ENCODE results near the gene MGST3. TPM values are rescaled to one million over a fixed set of nuclear protein-coding genes. Genes with fewer than 3 reads are reported as not detected.
"Not testable (repeated sequence)": the region's sequence is repeated elsewhere in the genome, so short reads cannot be mapped to it uniquely, and the experiment has no call there.

Gene MGST3
- total RNA-seq, 1 donor from 2014 or later, result 126 TPM

DNA sequence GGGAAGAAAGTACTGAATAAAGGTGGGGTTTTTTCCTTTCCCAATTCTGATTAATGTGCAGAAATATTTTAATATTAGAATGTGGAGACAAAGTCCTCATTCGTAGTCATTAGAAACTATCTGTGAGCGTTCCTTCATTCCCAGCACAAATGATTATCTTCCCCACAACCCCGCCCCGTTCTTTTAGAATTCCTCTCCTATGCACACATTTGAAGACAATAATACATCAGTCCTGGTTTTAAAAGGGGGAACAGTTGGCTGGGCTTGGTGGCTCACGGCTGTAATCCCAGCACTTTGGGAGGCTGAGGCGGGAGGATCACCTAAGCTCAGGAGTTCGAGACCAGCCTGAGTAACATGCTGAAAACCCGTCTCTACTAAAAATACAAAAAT, 66.5 kb downstream of the MGST3 start:
- peak overlapping the region; percentile 97 for H3K4me3 Mint-ChIP-seq
- peaks cover 10% of the 10 kb centered on the region for H3K27me3 Mint-ChIP-seq (ENCODE audit: low read depth)
- TF ChIP-seq, protein P1, sequence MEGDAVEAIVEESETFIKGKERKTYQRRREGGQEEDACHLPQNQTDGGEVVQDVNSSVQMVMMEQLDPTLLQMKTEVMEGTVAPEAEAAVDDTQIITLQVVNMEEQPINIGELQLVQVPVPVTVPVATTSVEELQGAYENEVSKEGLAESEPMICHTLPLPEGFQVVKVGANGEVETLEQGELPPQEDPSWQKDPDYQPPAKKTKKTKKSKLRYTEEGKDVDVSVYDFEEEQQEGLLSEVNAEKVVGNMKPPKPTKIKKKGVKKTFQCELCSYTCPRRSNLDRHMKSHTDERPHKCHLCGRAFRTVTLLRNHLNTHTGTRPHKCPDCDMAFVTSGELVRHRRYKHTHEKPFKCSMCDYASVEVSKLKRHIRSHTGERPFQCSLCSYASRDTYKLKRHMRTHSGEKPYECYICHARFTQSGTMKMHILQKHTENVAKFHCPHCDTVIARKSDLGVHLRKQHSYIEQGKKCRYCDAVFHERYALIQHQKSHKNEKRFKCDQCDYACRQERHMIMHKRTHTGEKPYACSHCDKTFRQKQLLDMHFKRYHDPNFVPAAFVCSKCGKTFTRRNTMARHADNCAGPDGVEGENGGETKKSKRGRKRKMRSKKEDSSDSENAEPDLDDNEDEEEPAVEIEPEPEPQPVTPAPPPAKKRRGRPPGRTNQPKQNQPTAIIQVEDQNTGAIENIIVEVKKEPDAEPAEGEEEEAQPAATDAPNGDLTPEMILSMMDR (IDR thresholded peaks at IDR 0.05; ENCODE audit: unreplicated experiment), result no peak
- peaks cover 9% of the 10 kb centered on the region for H3K36me3 Mint-ChIP-seq
- H3K27ac Mint-ChIP-seq, result peak overlapping the region; percentile 96
- no peak for DNase-seq (ENCODE audit: low spot score in 2 of 2, unreplicated experiment in 2 of 2)
- H3K4me1 Mint-ChIP-seq, result peaks cover 19% of the 10 kb centered on the region
- H3K9me3 Mint-ChIP-seq, result no peaks in the 10 kb centered on the region

DNA sequence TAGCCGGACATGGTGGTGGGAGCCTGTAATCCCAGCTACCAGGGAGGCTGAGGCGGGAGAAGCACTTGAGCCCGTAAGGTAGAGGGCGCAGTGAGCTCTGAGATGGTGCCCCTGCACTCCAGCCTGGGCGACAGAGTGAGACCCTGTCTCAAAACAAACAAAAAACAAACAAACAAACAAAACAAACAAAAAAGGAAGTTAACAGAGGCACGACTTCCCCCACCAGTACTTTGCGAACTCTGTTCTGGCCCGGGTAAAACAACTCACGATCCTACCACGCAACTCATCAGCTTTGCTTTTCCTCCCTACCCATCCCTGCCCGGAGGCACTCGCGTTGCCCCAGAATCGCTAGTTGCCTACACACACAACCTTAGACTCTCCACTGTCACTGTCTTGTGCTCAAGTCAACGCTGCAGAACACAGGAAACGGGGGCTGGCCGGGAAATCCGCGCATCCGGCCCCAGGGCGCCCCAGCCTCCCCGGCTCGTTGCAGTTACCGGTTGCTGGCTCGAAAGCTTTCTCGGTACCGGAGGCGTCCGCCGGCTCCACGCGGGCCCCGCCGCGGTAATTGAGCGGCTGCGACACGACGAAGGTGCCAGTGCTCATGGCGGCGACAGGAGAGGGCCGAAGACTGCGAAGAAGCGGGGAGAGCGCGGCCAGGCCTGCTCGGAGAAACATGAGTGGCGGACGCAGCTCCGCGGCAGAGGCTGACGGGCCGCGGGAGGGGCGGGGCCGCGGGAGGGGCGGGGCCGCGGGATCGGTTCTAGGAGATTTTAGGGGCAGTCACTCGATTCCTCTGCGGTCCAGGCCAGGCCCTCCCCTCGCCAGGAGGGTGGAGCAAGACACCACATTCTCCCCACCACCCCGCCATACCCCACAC, 67.1 kb downstream of the MGST3 start, which contains the start of gene ALDH9A1:
TSS of gene ALDH9A1 (minus strand) at position 682 of the 880 bp plus-strand sequence. CDS start at position 678, 4 bp downstream.
- no peaks in the 10 kb centered on the region for H3K9me3 Mint-ChIP-seq
- peak; percentile 67 to 84 for DNase-seq (ENCODE audit: low spot score in 2 of 2, unreplicated experiment in 2 of 2)
- peaks cover 19% of the 10 kb centered on the region for H3K4me1 Mint-ChIP-seq
- TF ChIP-seq, protein P1 (IDR thresholded peaks at IDR 0.05; ENCODE audit: unreplicated experiment), result no peak
- H3K27ac Mint-ChIP-seq, result peak within 1 kb of the TSS; percentile 96
- peak within 1 kb of the TSS; percentile 97 for H3K4me3 Mint-ChIP-seq
- peaks cover 5% of the 10 kb centered on the region for H3K36me3 Mint-ChIP-seq
- peaks cover 10% of the 10 kb centered on the region for H3K27me3 Mint-ChIP-seq (ENCODE audit: low read depth)

DNA sequence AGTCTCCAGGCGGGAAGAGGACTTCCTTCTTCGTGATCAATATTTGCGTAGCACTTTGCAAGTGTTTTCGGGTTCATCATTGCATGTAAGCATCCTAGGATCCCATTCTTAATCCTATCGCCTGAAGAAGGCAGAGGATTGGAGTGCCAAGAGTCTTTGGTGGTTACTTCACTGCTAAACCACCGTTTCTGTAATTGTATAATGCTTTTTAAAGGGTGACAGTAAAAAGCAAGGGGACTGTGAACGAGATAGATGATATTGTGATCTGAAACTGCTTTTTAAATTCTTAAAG, 67.7 kb downstream of the MGST3 start:
- H3K4me3 Mint-ChIP-seq, result peak overlapping the region; percentile 97
- DNase-seq (ENCODE audit: low spot score in 2 of 2, unreplicated experiment in 2 of 2), result no peak
- TF ChIP-seq, protein P1 (IDR thresholded peaks at IDR 0.05; ENCODE audit: unreplicated experiment), result no peak
- peak overlapping the region; percentile 86 for H3K27ac Mint-ChIP-seq
- H3K36me3 Mint-ChIP-seq, result peaks cover 2% of the 10 kb centered on the region
- H3K9me3 Mint-ChIP-seq, result no peaks in the 10 kb centered on the region
- peaks cover 19% of the 10 kb centered on the region for H3K4me1 Mint-ChIP-seq
- H3K27me3 Mint-ChIP-seq (ENCODE audit: low read depth), result peaks cover 10% of the 10 kb centered on the region

DNA sequence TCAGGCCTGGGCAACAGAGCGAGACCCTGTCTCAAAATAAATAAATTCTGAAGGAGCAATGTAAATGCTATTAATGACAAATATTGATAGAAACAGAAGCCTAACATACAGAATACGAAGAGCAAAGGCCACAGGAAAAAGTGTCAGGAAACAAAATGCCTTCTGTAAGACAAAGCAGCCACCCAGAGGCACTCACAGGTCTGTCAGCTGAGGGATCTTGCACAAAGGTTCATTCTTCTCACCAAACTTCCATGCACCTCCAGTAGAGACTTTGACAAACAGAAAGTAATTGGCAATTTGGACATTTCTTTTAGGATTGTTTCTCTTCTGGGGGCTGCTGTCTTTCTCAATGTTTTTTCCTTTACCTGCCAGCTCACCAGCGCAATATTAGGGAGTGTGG, 68.5 kb downstream of the MGST3 start:
- H3K9me3 Mint-ChIP-seq, result no peaks in the 10 kb centered on the region
- DNase-seq (ENCODE audit: low spot score in 2 of 2, unreplicated experiment in 2 of 2), result no peak
- TF ChIP-seq, protein P1 (IDR thresholded peaks at IDR 0.05; ENCODE audit: unreplicated experiment), result no peak
- H3K27ac Mint-ChIP-seq, result no peak overlapping the region
- H3K36me3 Mint-ChIP-seq, result no peaks in the 10 kb centered on the region
- H3K4me3 Mint-ChIP-seq, result peak overlapping the region; percentile 30
- H3K4me1 Mint-ChIP-seq, result peaks cover 19% of the 10 kb centered on the region
- H3K27me3 Mint-ChIP-seq (ENCODE audit: low read depth), result peaks cover 10% of the 10 kb centered on the region

DNA sequence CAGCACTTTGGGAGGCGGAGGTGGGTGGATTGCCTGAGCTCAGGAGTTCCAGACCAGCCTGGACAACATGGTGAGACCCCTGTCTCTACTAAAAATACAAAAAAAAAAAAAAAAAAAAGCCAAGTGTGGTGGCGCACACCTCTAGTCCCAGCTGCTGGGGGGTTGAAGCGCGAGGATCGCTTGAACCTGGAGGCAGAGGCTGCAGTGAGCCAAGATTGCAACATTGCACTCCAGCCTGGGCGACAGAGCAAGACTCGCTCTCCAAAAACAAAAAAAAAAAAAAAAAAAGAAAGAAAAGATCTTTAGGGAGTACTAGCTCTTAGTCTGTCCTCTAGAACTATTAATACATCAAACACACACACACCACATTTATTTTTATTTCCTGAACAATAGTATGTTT, 70.9 kb downstream of the MGST3 start:
- peaks cover 17% of the 10 kb centered on the region for H3K4me1 Mint-ChIP-seq
- H3K27ac Mint-ChIP-seq; H3K4me3 Mint-ChIP-seq; DNase-seq (ENCODE audit: low spot score in 2 of 2, unreplicated experiment in 2 of 2); H3K9me3 Mint-ChIP-seq; H3K36me3 Mint-ChIP-seq: not testable (repeated sequence)
- H3K27me3 Mint-ChIP-seq (ENCODE audit: low read depth), result peaks cover 17% of the 10 kb centered on the region

DNA sequence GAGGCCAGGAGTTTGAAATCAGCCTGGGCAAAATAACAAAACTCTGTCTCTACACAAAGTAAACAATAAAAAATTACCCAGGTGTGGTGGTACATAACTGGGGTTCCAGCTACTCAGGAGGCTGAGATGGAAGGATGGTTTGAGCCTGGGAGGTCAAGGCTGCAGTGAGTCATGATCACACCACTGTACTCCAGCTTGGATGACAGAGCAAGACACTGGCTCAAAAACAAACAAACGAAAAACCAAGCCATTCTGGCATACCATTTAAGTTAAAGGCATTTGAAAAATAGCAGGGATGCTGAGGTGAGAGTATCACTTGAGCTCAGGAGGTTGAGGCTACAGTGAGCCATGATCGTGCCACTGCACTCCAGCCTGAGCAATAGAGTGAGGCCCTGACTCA, 72.6 kb downstream of the MGST3 start:
- H3K4me3 Mint-ChIP-seq, result no peak overlapping the region
- peaks cover 28% of the 10 kb centered on the region for H3K27me3 Mint-ChIP-seq (ENCODE audit: low read depth)
- no peak overlapping the region for H3K27ac Mint-ChIP-seq
- TF ChIP-seq, protein P1 (IDR thresholded peaks at IDR 0.05; ENCODE audit: unreplicated experiment), result no peak
- no peak for DNase-seq (ENCODE audit: low spot score in 2 of 2, unreplicated experiment in 2 of 2)
- no peaks in the 10 kb centered on the region for H3K36me3 Mint-ChIP-seq
- H3K4me1 Mint-ChIP-seq, result peaks cover 9% of the 10 kb centered on the region
- H3K9me3 Mint-ChIP-seq, result no peaks in the 10 kb centered on the region

All from mesothelial cell of epicardium (in vitro differentiated cells).